ENCODE results near the gene BOC.

Gene BOC

GRCh38 chr3:113185194-113185835 lies 26.0 kb upstream of the BOC start:
- DNase-seq (ENCODE audit: low read depth), result peak; percentile 16

GRCh38 chr3:113186566-113186965 lies 24.8 kb upstream of the BOC start:
- no peak for DNase-seq (ENCODE audit: low read depth)

GRCh38 chr3:113193288-113193687 lies 18.1 kb upstream of the BOC start:
- DNase-seq (ENCODE audit: low read depth), result no peak

- peak; percentile 11 for DNase-seq (ENCODE audit: low read depth)
Observed at GRCh38 chr3:113193719-113194118, 17.6 kb upstream of the BOC start.

GRCh38 chr3:113194823-113195401 lies 16.4 kb upstream of the BOC start:
- peak; percentile 24 for DNase-seq (ENCODE audit: low read depth)

- no peak for DNase-seq (ENCODE audit: low read depth)
Observed at GRCh38 chr3:113200351-113200750, 11.0 kb upstream of the BOC start.

GRCh38 chr3:113200946-113201345 lies 10.4 kb upstream of the BOC start:
- no peak for DNase-seq (ENCODE audit: low read depth)

GRCh38 chr3:113204371-113204770 lies 7.0 kb upstream of the BOC start:
- no peak for DNase-seq (ENCODE audit: low read depth)

- no peak for DNase-seq (ENCODE audit: low read depth)
Observed at GRCh38 chr3:113205481-113205880, 5.9 kb upstream of the BOC start.

- DNase-seq (ENCODE audit: low read depth), result peak; percentile 6
Observed at GRCh38 chr3:113210604-113211329, 590 bp upstream of the BOC start.

- peak; percentile 46 for DNase-seq (ENCODE audit: low read depth)
Observed at GRCh38 chr3:113212150-113212843, 940 bp downstream of the BOC start.

- no peak for DNase-seq (ENCODE audit: low read depth)
Observed at GRCh38 chr3:113212844-113213375, 1.6 kb downstream of the BOC start.

GRCh38 chr3:113213896-113214587 lies 2.7 kb downstream of the BOC start:
- DNase-seq (ENCODE audit: low read depth), result no peak

GRCh38 chr3:113214917-113215595 lies 3.7 kb downstream of the BOC start:
- peak; percentile 83 for DNase-seq (ENCODE audit: low read depth)

- no peak for DNase-seq (ENCODE audit: low read depth)
Observed at GRCh38 chr3:113216393-113216792, 5.0 kb downstream of the BOC start.

- DNase-seq (ENCODE audit: low read depth), result no peak
Observed at GRCh38 chr3:113218011-113218680, 6.8 kb downstream of the BOC start.

GRCh38 chr3:113218681-113219045 lies 7.3 kb downstream of the BOC start:
- DNase-seq (ENCODE audit: low read depth), result no peak

- DNase-seq (ENCODE audit: low read depth), result no peak
Observed at GRCh38 chr3:113219605-113220300, 8.4 kb downstream of the BOC start.

- DNase-seq (ENCODE audit: low read depth), result no peak
Observed at GRCh38 chr3:113220721-113221120, 9.4 kb downstream of the BOC start.

- DNase-seq (ENCODE audit: low read depth), result no peak
Observed at GRCh38 chr3:113221721-113222257, 10.4 kb downstream of the BOC start.

All from EH (cell line).